GM18508 (cell line): ENCODE results near the gene FCN2.
"Not testable (repeated sequence)": the region's sequence is repeated elsewhere in the genome, so short reads cannot be mapped to it uniquely, and the experiment has no call there.

ENCODE experiments used
- ATAC-seq: cut with Tn5 transposase; IDR thresholded peaks from one replicate; pipeline ENCODE4 v1.9.1; 2021; ENCODE audit warnings: moderate number of reproducible peaks; ENCODE audit not compliant: insufficient read depth, unreplicated experiment

The FCN2 gene

DNA sequence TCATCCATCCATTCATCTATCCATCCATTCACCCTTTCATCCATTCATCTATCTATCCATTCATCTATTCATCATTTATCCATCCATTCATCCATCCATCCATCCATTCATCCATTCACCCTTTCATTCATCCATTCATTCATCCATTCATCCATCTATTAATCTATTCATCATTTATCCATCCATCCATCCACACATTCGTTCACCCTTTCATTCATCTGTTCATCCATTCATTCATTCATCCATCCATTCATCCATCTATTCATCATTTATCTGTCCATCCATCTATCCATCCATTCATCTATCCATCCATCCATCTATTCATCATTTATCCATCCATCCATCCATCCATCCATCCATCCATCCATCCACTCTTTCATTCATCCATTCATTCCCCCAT is 33.9 kb upstream of the FCN2 start:
- no peak for ATAC-seq

DNA sequence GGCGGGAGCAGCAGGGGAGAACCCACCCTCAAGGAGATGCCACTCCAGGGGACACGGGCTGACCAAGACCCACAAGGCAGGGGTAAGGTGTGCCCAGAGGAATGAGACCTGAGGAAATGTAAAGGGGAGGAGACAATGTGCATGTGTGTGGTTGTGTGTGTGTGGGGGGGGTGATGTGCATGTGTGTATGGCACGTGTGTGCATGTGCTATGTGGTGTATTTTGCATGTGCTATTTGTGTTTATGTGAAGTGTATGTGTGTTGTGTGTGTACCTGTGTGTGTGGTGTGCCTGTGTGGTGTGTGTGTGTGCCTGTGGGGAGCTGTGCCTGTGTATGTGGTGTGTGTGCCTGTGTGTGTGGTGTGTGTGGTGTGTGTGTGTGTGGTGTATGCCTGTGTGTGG is 33.5 kb upstream of the FCN2 start:
- ATAC-seq, result no peak

DNA sequence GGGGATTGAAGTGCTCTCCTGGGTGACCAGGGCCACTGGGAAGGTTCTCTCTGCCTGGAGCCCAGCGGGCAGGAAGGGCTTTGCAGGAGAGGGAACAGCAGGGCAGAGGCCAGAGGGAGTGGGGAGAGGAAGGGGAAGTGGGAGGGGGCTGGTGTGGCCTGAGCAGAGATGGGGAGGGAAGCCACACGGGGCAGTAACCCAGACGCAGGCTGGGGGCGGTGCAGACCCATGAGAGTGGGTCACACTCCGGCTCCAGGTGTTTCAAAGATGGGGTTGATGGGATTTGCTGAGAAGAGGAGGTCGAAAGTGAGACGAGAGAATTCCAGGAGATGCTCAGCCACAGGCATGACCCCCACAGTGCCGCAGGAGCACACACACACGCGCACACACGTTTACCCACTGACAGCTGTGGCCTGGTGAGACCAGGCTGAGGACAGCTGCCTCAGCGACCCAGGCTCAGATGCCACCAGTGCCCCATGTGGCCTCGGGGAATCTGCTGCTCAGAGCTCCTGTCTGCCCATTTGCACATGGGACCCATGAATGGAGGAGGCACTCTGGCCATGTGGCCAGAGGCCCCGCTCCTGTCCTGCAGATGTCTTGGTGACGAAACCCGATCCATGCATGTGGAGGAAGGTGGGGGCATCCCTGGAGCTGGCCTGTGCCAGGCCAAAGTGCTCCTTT is 32.7 kb upstream of the FCN2 start:
- no peak for ATAC-seq

DNA sequence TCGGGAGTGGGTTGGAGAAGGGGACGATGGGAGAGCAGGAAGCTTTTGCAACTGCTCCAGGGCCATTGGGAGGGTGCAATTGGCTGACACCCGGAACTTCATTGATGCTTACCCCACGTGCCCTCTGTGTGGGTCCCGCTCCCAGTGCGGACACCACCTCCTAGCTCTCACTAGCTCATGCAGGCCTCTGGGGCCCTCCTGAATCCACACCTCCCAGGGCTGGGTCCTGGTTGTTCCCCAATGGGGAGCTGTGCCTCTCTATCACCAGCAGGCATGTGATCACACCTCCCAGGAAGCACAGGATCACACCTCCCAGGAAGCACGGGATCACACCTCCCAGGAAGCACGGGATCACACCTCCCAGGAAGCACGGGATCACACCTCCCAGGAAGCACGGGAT is 32.1 kb upstream of the FCN2 start:
- no peak for ATAC-seq

DNA sequence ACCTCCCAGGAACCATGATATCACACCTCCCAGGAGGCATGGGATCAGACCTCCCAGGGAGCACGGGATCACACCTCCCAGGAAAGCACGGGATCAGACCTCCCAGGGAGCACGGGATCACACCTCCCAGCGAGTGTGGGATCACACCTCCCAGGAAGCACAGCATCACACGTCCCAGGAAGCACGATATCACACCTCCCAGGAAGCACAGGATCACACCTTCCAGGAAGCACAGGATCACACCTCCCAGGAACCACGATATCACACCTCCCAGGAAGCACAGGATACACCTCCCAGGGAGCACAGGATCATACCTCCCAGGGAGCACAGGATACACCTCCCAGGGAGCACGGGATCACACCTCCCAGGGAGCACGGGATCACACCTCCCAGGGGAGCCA is 30.0 kb upstream of the FCN2 start:
- ATAC-seq, result no peak

DNA sequence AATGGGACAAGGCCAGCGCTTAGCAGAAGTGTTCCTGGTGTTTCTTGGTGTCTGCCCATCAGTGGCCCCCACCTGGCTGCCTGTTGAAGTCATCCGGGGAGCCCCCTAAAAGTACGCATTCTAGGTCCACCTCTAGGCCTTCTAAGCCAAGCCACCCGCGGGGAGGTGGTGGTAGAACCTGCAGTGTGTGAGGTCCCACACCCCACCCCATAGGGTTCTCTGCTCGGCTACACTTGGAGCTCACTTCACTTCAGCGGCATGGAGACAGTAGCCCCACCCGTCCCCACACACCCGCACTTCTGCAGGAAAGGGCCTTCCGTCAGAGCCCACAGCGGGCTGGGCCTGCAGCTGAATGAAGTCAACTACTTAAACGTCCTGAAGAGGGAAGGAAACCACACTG is 29.6 kb upstream of the FCN2 start:
- no peak for ATAC-seq

DNA sequence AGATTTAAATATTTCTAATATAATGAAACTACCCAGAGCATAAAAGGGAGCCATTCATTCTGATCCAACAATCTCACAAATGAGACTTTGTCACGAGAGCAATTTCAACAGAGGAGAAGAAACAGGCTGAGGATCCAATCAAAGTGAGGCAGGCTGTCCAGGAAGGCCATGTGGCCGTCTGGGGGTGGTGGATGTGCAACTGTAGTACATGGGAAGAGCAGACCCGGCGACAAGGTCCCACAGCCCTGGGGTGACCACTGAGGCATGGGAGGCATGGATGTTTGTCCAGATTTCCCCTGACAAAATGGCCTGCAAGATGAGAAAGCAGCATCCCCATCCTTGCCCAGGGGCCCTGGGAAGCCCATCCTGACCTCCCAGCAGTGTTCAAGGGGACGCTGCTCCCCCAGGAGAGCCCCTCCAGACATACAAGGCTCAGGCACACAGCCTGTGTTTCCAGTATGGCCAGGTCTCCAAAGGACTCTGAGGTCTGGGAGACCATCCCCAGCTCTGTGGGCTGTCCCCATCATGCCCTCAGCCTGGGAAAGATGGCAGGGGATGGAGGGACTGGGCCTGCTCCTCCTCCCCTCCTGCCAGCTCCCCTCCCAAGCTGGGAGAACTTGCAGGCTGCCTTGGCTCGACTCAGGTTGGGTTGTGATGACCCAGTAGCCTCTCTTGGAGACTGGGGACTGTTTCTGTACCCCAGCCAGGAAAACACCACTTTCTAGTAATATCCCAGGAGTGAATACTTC is 27.5 kb upstream of the FCN2 start:
- no peak for ATAC-seq

DNA sequence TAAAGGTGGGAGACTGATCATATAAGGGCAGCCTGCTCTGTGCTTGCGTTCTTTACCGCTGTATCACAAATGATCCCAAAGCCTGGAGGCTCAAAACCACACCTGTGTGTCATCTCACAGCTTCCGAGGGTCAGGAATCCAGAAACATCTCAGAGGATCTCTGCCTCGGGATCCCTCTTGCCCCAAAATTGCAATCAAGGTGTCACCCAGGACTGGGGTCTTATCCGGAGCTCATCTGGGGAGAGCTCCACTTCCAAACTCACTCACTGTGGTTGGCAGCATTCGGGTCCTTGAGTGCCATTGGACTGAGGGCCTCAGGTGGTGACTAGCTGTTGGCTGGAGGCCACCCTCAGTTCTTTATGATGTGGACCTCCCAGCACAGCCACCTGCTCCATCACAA is 26.7 kb upstream of the FCN2 start:
- ATAC-seq, result no peak

DNA sequence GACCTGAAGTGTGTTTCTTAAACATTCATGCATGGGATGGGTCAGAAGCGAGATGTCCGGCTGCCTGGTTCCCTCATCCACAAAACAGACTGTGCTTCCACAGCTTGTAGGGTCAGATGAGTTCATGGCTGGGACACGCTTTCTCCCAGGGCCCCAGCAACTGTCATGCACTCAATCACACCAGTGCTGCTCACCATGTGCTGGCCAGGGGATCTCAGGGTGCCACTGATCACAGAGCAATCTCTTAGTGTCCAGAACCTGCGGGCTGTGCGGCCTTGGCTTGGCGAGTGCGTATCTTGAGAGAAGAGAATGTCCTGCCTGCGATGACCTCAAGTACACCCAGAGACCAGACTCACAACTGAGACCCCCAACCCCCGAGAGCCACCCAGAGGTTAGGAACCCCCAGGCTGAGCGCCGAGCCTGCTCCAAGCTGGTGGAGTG is 26.0 kb upstream of the FCN2 start:
- no peak for ATAC-seq

DNA sequence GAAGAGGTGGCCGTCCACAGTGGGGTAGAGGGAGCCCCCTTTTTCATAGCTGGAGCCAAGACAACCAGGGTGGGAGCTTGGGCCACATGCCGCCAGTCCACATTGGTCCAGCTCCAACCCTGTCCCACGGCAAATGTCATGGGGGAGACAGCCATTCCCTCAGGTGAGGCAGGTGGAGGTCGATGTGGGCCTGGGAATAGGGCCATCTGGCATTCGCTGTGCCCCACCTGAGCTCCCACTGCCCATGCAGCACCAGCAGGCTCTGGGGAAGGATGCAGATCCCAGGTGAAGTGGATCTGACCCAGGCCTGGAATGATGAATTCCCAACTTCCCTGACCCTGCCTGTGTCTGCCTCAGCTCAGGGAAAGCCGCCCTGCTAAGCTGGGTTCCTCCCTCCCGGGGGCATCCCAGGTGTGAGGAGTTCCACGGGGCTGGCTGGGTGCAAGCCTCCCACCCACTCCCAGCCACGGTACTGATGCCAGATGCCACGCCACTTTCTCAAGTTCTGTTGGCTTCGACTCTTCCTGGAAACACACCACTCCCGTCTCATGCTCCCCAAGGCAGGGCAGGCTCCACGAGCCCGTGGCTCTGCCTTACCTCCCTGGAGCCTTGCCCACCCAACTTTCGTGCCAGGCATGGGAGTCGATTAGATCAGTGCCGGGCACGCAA is 25.2 kb upstream of the FCN2 start:
- ATAC-seq, result no peak

DNA sequence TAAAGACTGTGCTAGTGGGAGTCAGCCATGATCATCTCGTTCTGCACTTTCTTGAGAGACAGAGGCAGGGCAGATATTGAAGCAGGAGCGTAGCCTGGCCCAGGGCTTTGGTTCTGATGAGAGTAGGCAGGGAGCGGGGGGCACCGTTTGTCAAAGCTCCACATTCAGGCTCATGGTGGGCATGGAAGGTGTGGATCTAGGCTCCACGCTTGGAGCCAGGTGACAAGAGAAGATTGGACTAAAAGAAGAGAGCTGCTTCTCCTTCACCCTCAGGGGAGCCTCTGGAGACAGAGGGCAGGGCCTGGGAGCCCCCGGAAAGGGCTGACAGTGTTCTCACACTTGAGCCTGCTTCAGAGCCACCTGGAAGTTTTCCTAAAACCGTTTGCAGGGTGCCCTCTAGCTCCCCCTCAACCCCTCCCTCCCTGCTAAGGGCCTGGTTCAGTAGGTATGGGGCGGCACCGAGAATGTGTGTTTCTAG is 24.7 kb upstream of the FCN2 start:
- ATAC-seq, result no peak

DNA sequence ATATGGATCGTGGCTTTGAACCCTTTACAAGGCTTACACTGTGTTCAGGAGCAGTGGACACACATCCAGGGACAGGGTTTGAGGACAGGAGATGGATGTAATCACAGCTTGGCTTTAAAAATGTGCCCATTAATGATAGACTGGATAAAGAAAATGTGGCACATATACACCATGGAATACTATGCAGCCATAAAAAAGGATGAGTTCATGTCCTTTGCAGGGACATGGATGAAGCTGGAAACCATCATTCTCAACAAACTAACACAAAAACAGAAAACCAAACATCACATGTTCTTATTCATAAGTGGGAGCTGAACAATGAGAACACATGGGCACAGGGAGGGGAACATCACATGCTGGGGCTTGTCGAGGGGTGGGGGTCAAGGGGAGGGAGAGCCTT is 23.2 kb upstream of the FCN2 start:
- ATAC-seq, result not testable (repeated sequence)

DNA sequence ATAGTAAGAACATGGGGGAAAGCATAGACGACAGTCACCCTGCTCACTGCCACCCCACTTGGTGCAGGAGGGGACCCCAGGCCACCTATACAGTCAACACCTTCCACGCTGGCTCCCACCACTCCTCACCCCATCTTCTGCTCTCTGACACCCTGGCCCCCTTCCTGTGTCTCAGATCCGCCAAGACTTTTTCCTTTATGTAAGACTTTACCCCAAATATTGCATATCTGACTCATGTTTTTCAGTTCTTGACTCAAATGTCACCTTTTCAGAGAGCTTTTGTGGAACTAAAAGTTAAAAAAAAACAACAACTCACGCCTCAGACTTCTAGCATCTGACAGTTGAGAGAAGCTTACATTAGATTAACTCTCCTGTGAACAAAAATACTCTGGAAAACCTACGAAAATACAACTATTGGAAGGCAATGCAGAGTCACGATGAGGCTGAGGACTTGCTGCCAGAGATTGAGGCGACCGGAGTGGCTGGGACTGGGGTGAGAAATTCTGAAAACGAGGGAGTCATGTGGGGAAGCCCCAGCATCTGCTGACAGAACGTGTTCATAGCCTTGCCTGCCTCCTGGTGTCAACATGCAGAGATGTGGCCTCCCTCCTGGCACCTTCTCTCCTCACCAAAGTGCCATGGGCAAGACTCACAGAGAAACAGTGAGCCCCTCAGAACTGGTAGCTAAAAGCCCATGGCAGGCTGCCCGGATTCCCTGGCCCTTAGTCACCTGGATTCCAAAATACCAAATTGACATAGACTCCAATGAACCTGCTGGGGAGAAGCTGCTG is 22.4 kb upstream of the FCN2 start:
- ATAC-seq, result no peak

DNA sequence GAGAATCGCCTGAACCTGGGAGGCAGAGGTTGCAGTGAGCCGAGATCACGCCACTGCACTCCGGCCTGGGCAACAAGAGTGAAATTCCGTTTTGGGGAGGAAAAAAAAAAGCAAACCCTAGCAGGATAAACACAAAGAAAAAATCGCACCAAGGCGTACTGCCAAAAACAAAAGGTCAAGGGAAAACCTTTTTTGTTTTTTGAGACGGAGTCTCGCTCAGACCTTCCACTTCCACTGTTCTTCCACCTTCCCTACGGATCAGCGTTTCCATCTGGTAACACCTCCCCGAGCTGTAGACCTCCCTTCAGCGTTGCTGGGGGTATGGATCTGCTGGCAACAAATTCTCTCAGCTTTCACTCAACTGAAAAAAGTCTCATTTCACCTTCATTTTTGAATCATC is 20.1 kb upstream of the FCN2 start:
- ATAC-seq, result no peak

DNA sequence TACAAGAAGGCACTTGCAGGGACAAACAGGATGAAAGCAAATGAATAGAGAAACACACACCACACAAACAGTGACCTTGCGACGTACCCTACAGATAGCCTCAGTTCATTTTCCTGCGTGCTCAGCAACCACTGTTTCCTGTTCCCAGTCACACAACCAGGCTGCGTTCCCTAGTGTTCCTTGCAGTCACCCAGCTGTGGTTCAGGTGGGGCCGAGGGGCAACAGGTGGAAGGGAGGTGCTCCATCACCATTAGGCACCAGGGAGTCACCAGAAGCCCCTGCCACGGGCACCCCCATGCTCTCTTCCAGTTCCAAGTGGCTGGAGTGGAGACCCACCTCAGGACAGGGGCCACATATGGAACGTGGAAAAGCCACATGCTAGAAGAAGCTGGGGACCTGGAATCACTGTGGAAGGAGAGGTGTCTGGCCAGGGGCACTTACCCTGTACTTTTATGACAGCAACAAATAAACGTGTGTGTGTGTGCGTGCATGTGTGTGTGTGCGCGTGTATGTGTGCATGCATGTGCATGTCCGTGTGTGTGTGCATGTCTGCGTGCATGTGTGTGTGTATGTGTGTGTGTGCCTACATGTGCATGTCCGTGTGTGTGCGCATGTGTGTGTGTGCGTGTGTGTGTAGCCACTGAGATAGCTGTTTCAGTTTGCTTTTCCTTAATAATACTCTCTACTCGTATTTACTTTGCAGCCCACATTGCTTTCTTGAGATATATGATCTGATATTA is 18.8 kb upstream of the FCN2 start:
- ATAC-seq, result no peak

DNA sequence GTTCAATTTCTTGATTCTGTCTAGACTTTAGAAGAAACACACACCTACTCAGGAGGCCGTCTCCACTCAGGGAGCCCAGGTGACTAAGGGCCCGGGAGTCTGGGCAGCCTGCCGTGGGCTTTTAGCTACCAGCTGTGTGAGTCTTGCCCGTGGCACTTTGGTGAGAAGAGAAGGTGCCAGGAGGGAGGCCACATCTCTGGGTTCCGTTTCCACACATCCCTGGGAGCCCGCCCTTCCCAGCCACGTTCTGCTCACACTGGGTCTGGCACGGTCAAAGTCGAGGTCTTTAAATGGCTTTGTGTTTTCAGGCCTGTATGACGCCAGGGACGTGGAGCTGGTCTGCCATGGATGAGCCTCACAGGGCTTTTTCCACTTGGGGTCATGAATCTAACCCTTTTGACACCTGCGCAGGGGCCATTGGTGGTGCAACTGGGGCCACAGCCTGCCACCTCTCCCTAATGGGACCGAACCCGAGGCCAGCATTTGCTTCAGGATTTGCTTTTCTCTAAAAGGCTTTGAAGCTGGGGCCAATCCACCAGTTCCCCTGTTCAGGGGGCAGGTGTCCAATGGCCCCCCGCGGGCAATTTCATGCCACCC is 17.2 kb upstream of the FCN2 start:
- no peak for ATAC-seq

DNA sequence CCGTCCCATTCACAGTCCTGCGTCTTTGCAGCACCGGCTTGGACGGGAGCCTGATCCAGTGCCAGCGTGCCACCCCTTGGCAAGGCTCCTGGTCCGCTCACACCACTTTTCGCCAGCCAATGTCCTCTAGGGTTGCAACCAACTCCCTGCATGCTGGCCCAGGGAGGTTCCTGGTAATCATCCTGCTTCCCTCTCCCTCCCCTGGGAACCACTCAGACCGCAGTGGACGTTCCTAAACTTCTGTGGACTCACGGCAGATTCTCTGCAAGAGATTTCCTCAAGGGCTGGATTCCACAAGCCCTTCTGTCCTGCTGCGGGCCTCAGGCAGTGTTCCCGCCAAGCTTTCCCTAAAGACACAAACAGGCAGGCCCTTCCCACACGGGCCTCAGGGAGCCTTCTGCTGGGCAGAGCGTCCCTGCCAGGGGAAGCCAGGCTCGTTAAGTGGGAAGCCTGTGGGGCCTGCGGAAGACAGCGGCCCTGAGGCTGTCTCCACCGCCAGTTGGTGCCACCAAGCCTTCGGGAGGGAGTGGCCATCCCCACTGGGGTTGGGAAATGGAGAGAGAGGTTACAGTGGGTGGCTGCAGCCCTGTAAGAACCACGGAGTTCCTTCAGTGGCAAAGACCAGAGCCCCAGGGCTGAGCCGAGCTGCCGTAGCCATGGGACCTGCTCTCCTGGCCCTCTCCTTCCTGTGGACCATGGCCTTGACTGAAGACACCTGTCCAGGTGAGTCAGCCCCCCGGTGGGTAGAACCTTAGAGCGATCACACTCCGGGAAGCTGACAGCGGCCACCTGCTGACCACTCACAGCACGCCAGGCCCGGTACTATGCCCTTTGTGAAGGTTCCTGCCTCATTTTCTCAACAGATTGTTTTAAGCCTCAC is 16.4 kb upstream of the FCN2 start:
- ATAC-seq, result no peak

DNA sequence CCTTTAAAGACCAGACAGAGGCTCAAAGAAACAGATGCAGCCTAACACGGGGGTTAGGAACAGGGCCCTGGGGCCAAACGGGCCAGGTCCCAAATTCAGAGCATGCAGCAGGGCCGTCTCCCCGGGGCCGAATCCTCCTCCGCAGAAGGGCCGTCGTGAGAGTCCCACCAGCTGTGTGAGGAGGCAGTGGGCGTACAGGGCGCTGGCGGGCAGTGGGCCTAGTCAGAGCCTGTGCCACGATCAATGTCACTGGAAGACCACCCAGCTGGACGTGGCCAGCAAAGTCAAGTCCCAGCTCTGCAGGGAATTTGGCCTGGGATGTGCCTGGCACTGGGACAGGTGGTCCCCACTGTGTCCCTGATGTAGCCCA is 15.8 kb upstream of the FCN2 start:
- no peak for ATAC-seq
